Liver (tissue), 9 donors: Measurements from ENCODE around the gene NDOR1. TPM values are rescaled to one million over a fixed set of nuclear protein-coding genes. Genes with fewer than 3 reads are reported as not detected.

Source experiments
- DNase-seq: peaks from one replicate; pipeline ENCODE4 v3.0.0-alpha.2; 2017; ENCODE audit warnings: low spot score
- H3K27ac ChIP-seq, 2 donors: one replicate each; pipeline ENCODE4 v1.7.0; 2013; ENCODE audit warnings: inconsistent platforms in 2 of 2, low read length in 2 of 2, control low read depth in 1 of 2, low read depth in 1 of 2, mild to moderate bottlenecking in 1 of 2
- H3K27me3 ChIP-seq, 4 donors: one replicate each; pipeline versions ENCODE4 v1.6.1 to v1.7.0; 2013; ENCODE audit warnings: low read length in 3 of 4, inconsistent platforms in 1 of 4, mild to moderate bottlenecking in 1 of 4, moderate library complexity in 1 of 4; ENCODE audit not compliant: control insufficient read depth in 4 of 4, insufficient read depth in 4 of 4
- H3K36me3 ChIP-seq, 4 donors: one replicate each; pipeline versions ENCODE4 v1.6.1 to v1.7.0; 2013; ENCODE audit warnings: low read length in 3 of 4, mild to moderate bottlenecking in 3 of 4, low read depth in 1 of 4, moderate library complexity in 1 of 4; ENCODE audit not compliant: control insufficient read depth in 4 of 4, insufficient read depth in 3 of 4
- H3K4me1 ChIP-seq, 4 donors: one replicate each; pipeline versions ENCODE4 v1.6.1 to v1.7.0; 2013; ENCODE audit warnings: low read length in 3 of 4, mild to moderate bottlenecking in 3 of 4, moderate library complexity in 1 of 4; ENCODE audit not compliant: control insufficient read depth in 4 of 4, insufficient read depth in 4 of 4
- H3K4me3 ChIP-seq, 3 donors: one replicate each; pipeline versions ENCODE4 v1.6.1 to v1.7.0; 2013; ENCODE audit warnings: low read length in 3 of 3, control low read depth in 1 of 3, low read depth in 1 of 3, mild to moderate bottlenecking in 1 of 3
- H3K9ac ChIP-seq, 2 donors: one replicate each; pipeline ENCODE4 v1.7.0; 2013; ENCODE audit warnings: low read length in 2 of 2, mild to moderate bottlenecking in 2 of 2, moderate library complexity in 2 of 2, control low read depth in 1 of 2, low read depth in 1 of 2
- H3K9me3 ChIP-seq, 4 donors: one replicate each; pipeline versions ENCODE4 v1.6.1 to v1.7.0; 2013; ENCODE audit warnings: low read length in 3 of 4; ENCODE audit not compliant: control insufficient read depth in 4 of 4
- EGR1 ChIP-seq, 2 donors: IDR thresholded peaks; 2 replicates each; pipeline ENCODE4 v1.6.1; 2016 to 2018; ENCODE audit warnings: antibody characterized with exemption in 2 of 2, low read depth in 2 of 2
- FOXA1 ChIP-seq: IDR thresholded peaks from 2 replicates; pipeline ENCODE4 v1.6.1; 2016; ENCODE audit warnings: antibody characterized with exemption
- FOXA2 ChIP-seq: IDR thresholded peaks from 2 replicates; pipeline ENCODE4 v1.6.1; 2016; ENCODE audit warnings: antibody characterized with exemption
- GABPA ChIP-seq, 2 donors: IDR thresholded peaks in 1 of 2; conservative IDR thresholded peaks in 1 of 2; 2 replicates each; pipeline ENCODE4 v1.6.1; 2016; ENCODE audit warnings: antibody characterized with exemption in 2 of 2, mild to moderate bottlenecking in 1 of 2, moderate library complexity in 1 of 2
- HNF4A ChIP-seq, 2 donors: conservative IDR thresholded peaks; 2 replicates each; pipeline ENCODE4 v1.6.1; 2016; ENCODE audit warnings: antibody characterized with exemption in 2 of 2, mild to moderate bottlenecking in 2 of 2
- HNF4G ChIP-seq: IDR thresholded peaks from 2 replicates; pipeline ENCODE4 v1.6.1; 2016; ENCODE audit warnings: antibody characterized with exemption
- JUND ChIP-seq, 2 donors: IDR thresholded peaks; 2 replicates each; pipeline ENCODE4 v1.6.1; 2016; ENCODE audit warnings: antibody characterized with exemption in 2 of 2
- NR2F2 ChIP-seq: IDR thresholded peaks from 2 replicates; pipeline ENCODE4 v1.6.1; 2016; ENCODE audit warnings: antibody characterized with exemption
- RAD21 ChIP-seq, 2 donors: IDR thresholded peaks; 2 replicates each; pipeline ENCODE4 v1.6.1; 2016; ENCODE audit warnings: antibody characterized with exemption in 2 of 2, mild to moderate bottlenecking in 2 of 2
- RXRA ChIP-seq, 2 donors: IDR thresholded peaks; 2 replicates each; pipeline ENCODE4 v1.6.1; 2017 to 2018; ENCODE audit warnings: antibody characterized with exemption in 2 of 2, mild to moderate bottlenecking in 1 of 2
- SP1 ChIP-seq: IDR thresholded peaks from 2 replicates; pipeline ENCODE4 v1.6.1; 2018; ENCODE audit warnings: antibody characterized with exemption, mild to moderate bottlenecking
- TAF1 ChIP-seq: conservative IDR thresholded peaks from 2 replicates; pipeline ENCODE4 v1.6.1; 2016; ENCODE audit warnings: antibody characterized with exemption, mild to moderate bottlenecking
- YY1 ChIP-seq: IDR thresholded peaks from 2 replicates; pipeline ENCODE4 v1.6.1; 2016; ENCODE audit warnings: antibody characterized with exemption, mild to moderate bottlenecking
- WGBS: extraction: QIAGEN DNeasy Blood & Tissue Kit; methylation state at CpG from one replicate; pipeline ENCODE4 v1.1.7; 2013; 5-methylcytosine and 5-hydroxymethylcytosine counted together
- polyA plus RNA-seq, 2 donors: library from polyadenylated mRNA; stranded (reverse) in 1 of 2; unstranded in 1 of 2; fragments of 200-250 nt in 1 of 2; fragments of >200 nt in 1 of 2; fragmentation: Nextera tagmentation in 1 of 2; extraction: Ambion mirVana in 1 of 2; gene quantifications; one replicate each; pipeline versions ENCODE4 v1.2.1 to v1.2.3, GENCODE V29; 2013 to 2015
- total RNA-seq, 2 donors: library from RNA; depleted of rRNA; stranded (reverse); fragments of >200 nt; gene quantifications; one replicate each; pipeline ENCODE4 v1.2.3, GENCODE V29; 2014
- TF ChIP-seq, protein P1 (sequence below): IDR thresholded peaks from 2 replicates; pipeline ENCODE4 v1.6.1; 2016; ENCODE audit warnings: antibody characterized with exemption
- TF ChIP-seq, protein P2 (sequence below): IDR thresholded peaks from 2 replicates; pipeline ENCODE4 v1.6.1; 2016; ENCODE audit warnings: antibody characterized with exemption
- TF ChIP-seq, protein P3 (sequence below): fragments of 150-350 bp; IDR thresholded peaks from 2 replicates; pipeline ENCODE4 v1.5.1; 2017; ENCODE audit warnings: improper control_type of control experiment, low read depth, low read length; ENCODE audit not compliant: missing input control
- TF ChIP-seq, protein P4 (sequence below): IDR thresholded peaks from 2 replicates; pipeline ENCODE4 v1.6.1; 2016; ENCODE audit warnings: antibody characterized with exemption
- TF ChIP-seq, protein P5 (sequence below): IDR thresholded peaks from 2 replicates; pipeline ENCODE4 v1.6.1; 2016; ENCODE audit warnings: antibody characterized with exemption, mild to moderate bottlenecking
- donor health status: healthy.
- donor health status: healthy.
- donor health status: healthy.
- donor health status: healthy.
- donor health status: healthy.

The NDOR1 gene
- total and polyA plus RNA-seq, 4 donors = 2.5 to 4.7 (median 3.2) TPM

DNA sequence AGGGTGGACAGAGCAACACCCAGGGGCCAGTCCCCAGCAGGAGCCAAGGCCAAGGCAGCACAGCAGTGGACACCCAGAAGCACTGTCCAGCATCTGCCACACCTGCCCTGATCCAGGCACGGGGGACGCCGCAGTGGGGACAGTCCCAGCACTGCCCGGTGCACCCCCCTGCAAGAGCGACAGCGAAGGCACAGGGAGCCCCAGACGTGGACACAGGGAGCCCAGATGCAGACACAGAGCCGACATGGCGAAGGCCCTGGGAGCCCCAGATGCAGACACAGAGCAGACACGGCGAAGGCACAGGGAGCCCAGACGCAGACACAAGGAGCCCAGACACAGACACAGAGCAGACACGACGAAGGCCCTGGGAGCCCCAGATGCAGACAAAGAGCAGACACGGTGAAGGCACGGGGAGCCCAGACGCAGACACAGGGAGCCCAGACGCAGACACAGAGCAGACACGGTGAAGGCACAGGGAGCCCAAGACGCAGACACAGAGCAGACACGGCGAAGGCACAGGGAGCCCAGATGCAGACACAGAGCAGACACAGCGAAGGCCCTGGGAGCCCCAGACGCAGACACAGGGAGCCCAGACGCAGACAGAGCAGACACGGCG lies 21.4 kb upstream of the NDOR1 start:
- no peak overlapping the region for H3K4me3 ChIP-seq
- no peaks in the 10 kb centered on the region for H3K9me3 ChIP-seq
- H3K36me3 ChIP-seq = peaks cover 15 to 63% (median 23%) of the 10 kb centered on the region in 4 donors
- no peak for DNase-seq
- H3K27me3 ChIP-seq = no peaks in the 10 kb centered on the region
- no peak overlapping the region for H3K9ac ChIP-seq
- no peak for TF ChIP-seq RXRA (IDR thresholded peaks at IDR 0.05)
- no peak for TF ChIP-seq JUND (IDR thresholded peaks at IDR 0.05)
- TF ChIP-seq GABPA (IDR thresholded peaks at IDR 0.05 in 1 of 2, conservative IDR thresholded peaks at IDR 0.05 in 1 of 2) = no peak
- no peak for TF ChIP-seq TAF1
- TF ChIP-seq, protein P1, sequence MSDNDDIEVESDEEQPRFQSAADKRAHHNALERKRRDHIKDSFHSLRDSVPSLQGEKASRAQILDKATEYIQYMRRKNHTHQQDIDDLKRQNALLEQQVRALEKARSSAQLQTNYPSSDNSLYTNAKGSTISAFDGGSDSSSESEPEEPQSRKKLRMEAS = no peak
- TF ChIP-seq, protein P2, sequence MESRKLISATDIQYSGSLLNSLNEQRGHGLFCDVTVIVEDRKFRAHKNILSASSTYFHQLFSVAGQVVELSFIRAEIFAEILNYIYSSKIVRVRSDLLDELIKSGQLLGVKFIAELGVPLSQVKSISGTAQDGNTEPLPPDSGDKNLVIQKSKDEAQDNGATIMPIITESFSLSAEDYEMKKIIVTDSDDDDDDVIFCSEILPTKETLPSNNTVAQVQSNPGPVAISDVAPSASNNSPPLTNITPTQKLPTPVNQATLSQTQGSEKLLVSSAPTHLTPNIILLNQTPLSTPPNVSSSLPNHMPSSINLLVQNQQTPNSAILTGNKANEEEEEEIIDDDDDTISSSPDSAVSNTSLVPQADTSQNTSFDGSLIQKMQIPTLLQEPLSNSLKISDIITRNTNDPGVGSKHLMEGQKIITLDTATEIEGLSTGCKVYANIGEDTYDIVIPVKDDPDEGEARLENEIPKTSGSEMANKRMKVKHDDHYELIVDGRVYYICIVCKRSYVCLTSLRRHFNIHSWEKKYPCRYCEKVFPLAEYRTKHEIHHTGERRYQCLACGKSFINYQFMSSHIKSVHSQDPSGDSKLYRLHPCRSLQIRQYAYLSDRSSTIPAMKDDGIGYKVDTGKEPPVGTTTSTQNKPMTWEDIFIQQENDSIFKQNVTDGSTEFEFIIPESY = no peak
- no peak for TF ChIP-seq FOXA1
- no peak for TF ChIP-seq FOXA2
- TF ChIP-seq NR2F2 = no peak
- TF ChIP-seq YY1 = no peak
- no peak for TF ChIP-seq RAD21 (IDR thresholded peaks at IDR 0.05)
- TF ChIP-seq EGR1 (IDR thresholded peaks at IDR 0.05; ENCODE audit: low read depth in 2 of 2) = no peak
- peaks cover 12 to 25% (median 22%) of the 10 kb centered on the region in 4 donors for H3K4me1 ChIP-seq
- H3K27ac ChIP-seq = no peak overlapping the region
- 95% methylated on average over 27 of the region's 27 CpGs for whole genome bisulfite sequencing

DNA sequence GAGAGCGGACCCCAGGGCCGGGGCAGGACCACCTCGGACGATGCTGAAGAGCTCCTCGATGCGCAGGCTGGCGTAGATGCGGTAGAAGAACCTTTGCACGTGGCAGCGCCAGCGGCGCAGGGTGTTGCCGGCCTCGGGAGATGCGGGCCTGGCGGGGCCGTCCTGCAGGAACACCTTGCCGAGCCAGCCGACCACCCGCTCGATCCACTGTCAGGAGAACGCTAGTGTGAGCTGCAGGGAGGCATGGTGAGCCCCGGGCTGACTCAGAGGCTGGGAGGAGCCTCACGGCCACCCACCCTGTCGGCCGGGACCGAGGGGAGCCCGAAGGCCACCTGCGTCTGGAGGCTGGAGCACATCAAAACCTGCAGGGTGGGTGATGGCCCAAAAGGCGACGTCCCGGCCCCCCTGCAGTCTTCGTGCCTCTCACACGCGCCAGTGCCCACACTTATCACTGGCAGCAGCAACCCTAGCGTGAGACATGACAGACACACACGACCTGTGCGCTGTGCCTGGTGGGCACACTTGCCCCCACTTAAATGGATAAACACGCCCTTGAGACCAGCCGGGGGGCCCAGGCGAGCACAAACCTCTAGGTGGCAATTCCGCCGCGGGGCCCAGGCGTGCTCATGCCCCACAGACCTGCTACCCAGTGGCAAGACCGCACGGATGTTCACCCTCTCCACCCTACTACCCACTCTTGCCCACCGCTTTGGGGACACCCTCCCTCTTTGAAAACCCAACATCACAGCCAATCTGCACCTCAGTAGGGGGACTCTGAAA lies 20.4 kb upstream of the NDOR1 start:
- Histone ChIP-seq H3K9me3 (no peaks in the 10 kb centered on the region), H3K9ac (no peak overlapping the region), H3K27ac (no peak overlapping the region), H3K4me1 (peaks cover 17 to 35% (median 32%) of the 10 kb centered on the region in 4 donors), H3K4me3 (no peak overlapping the region), H3K27me3 (no peaks in the 10 kb centered on the region), H3K36me3 (peaks cover 11 to 56% (median 23%) of the 10 kb centered on the region in 4 donors)
- TF ChIP-seq, protein P3, sequence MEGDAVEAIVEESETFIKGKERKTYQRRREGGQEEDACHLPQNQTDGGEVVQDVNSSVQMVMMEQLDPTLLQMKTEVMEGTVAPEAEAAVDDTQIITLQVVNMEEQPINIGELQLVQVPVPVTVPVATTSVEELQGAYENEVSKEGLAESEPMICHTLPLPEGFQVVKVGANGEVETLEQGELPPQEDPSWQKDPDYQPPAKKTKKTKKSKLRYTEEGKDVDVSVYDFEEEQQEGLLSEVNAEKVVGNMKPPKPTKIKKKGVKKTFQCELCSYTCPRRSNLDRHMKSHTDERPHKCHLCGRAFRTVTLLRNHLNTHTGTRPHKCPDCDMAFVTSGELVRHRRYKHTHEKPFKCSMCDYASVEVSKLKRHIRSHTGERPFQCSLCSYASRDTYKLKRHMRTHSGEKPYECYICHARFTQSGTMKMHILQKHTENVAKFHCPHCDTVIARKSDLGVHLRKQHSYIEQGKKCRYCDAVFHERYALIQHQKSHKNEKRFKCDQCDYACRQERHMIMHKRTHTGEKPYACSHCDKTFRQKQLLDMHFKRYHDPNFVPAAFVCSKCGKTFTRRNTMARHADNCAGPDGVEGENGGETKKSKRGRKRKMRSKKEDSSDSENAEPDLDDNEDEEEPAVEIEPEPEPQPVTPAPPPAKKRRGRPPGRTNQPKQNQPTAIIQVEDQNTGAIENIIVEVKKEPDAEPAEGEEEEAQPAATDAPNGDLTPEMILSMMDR = no peak
- TF ChIP-seq RAD21 (IDR thresholded peaks at IDR 0.05) = no peak
- no peak for TF ChIP-seq FOXA1
- no peak for TF ChIP-seq JUND (IDR thresholded peaks at IDR 0.05)
- TF ChIP-seq FOXA2 = no peak
- no peak for TF ChIP-seq RXRA (IDR thresholded peaks at IDR 0.05)
- TF ChIP-seq HNF4A (conservative IDR thresholded peaks at IDR 0.05) = no peak
- TF ChIP-seq, protein P2 = no peak
- TF ChIP-seq EGR1 (IDR thresholded peaks at IDR 0.05; ENCODE audit: low read depth in 2 of 2) = no peak
- no peak for TF ChIP-seq SP1
- TF ChIP-seq HNF4G = no peak
- TF ChIP-seq GABPA (IDR thresholded peaks at IDR 0.05 in 1 of 2, conservative IDR thresholded peaks at IDR 0.05 in 1 of 2) = no peak
- TF ChIP-seq, protein P4, sequence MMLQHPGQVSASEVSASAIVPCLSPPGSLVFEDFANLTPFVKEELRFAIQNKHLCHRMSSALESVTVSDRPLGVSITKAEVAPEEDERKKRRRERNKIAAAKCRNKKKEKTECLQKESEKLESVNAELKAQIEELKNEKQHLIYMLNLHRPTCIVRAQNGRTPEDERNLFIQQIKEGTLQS = no peak
- TF ChIP-seq, protein P5, sequence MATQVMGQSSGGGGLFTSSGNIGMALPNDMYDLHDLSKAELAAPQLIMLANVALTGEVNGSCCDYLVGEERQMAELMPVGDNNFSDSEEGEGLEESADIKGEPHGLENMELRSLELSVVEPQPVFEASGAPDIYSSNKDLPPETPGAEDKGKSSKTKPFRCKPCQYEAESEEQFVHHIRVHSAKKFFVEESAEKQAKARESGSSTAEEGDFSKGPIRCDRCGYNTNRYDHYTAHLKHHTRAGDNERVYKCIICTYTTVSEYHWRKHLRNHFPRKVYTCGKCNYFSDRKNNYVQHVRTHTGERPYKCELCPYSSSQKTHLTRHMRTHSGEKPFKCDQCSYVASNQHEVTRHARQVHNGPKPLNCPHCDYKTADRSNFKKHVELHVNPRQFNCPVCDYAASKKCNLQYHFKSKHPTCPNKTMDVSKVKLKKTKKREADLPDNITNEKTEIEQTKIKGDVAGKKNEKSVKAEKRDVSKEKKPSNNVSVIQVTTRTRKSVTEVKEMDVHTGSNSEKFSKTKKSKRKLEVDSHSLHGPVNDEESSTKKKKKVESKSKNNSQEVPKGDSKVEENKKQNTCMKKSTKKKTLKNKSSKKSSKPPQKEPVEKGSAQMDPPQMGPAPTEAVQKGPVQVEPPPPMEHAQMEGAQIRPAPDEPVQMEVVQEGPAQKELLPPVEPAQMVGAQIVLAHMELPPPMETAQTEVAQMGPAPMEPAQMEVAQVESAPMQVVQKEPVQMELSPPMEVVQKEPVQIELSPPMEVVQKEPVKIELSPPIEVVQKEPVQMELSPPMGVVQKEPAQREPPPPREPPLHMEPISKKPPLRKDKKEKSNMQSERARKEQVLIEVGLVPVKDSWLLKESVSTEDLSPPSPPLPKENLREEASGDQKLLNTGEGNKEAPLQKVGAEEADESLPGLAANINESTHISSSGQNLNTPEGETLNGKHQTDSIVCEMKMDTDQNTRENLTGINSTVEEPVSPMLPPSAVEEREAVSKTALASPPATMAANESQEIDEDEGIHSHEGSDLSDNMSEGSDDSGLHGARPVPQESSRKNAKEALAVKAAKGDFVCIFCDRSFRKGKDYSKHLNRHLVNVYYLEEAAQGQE = no peak
- TF ChIP-seq TAF1 = no peak
- 96% methylated on average over 48 of the region's 48 CpGs for WGBS
- DNase-seq = no peak
